ENCODE measurements around the gene IKBIP.

GRCh38 chr12:98651328-98651727 is 6.7 kb upstream of the IKBIP start:
- no peak for TF ChIP-seq CTCF (IDR thresholded peaks at IDR 0.05)
- TF ChIP-seq POLR2A (IDR thresholded peaks at IDR 0.05): no peak
